Hematopoietic multipotent progenitor cell treated with erythropoietin and hydrocortisone succinate and interleukin-3 and kit ligand, for 4 days (in vitro differentiated cells): ENCODE data around the gene GPC5.
"Not testable (repeated sequence)": the region's sequence is repeated elsewhere in the genome, so short reads cannot be mapped to it uniquely, and the experiment has no call there.

Experiments
- DNase-seq: peaks from one replicate; pipeline ENCODE4 v3.0.0-alpha.2; 2015

The GPC5 gene

GRCh38 chr13:91398413-91399188 lies at the start of gene GPC5:
Gene GPC5, plus strand, starts transcription at chr13:91398621.
- peak; percentile 85 for DNase-seq

- DNase-seq, result peak; percentile 94
Measured at GRCh38 chr13:91348906-91349435, 49.5 kb upstream of the GPC5 start.

DNA sequence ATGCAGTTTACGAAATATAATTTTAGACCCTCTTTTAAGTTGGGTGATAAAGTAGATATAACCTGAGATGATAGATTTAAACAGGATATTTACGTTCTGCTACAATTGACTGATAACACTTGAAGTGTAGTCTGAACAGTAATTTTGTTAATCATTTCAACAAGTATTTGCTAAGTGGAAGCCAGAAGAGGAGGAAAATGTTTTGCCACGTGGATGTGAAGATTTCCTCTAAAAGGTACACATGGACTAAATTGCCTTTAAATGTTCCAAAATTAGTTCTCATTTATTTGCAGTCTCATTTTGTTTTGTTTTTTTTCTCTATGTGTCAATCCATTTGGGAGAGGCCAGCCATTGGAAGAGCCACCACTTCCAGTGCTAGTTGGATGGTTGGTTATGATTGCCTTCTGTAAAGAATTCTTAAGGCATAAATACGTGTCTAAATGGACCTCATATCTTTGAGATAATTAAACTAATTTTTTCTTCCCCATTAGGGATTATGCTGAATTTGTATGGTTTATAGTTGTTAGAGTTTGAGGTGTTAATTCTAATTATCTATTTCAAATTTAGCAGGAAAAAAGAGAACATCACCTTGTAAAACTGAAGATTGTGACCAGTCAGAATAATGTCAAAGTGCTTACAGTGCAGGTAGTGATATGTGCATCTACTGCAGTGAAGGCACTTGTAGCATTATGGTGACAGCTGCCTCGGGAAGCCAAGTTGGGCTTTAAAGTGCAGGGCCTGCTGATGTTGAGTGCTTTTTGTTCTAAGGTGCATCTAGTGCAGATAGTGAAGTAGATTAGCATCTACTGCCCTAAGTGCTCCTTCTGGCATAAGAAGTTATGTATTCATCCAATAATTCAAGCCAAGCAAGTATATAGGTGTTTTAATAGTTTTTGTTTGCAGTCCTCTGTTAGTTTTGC lies 48.2 kb upstream of the GPC5 start:
- no peak for DNase-seq

- DNase-seq, result no peak
Measured at GRCh38 chr13:91351123-91351522, 47.3 kb upstream of the GPC5 start.

DNA sequence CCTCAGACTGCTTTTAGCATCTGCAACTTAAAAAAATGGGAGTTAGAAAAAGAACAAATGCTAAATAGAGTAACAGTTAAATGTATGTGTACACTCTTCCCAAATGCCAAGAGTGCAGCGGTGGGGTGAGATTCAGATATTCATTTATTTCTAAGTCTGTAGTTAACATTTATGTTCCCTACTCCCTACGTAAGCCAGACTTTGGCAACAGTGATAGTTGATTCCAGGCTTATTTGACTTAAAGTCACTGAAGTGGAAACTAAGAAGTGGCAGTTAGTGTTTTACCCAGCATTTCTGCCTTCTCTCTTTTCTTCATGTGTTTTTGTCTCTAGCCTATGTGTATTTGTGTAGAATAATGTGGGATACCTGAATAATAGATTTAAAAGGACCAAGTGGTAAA lies 46.4 kb upstream of the GPC5 start:
- DNase-seq, result no peak

- DNase-seq, result not testable (repeated sequence)
Measured at GRCh38 chr13:91352891-91353290, 45.5 kb upstream of the GPC5 start.

GRCh38 chr13:91353494-91353893 lies 44.9 kb upstream of the GPC5 start:
- DNase-seq, result no peak

- no peak for DNase-seq
Measured at GRCh38 chr13:91355099-91355825, 43.2 kb upstream of the GPC5 start.

DNA sequence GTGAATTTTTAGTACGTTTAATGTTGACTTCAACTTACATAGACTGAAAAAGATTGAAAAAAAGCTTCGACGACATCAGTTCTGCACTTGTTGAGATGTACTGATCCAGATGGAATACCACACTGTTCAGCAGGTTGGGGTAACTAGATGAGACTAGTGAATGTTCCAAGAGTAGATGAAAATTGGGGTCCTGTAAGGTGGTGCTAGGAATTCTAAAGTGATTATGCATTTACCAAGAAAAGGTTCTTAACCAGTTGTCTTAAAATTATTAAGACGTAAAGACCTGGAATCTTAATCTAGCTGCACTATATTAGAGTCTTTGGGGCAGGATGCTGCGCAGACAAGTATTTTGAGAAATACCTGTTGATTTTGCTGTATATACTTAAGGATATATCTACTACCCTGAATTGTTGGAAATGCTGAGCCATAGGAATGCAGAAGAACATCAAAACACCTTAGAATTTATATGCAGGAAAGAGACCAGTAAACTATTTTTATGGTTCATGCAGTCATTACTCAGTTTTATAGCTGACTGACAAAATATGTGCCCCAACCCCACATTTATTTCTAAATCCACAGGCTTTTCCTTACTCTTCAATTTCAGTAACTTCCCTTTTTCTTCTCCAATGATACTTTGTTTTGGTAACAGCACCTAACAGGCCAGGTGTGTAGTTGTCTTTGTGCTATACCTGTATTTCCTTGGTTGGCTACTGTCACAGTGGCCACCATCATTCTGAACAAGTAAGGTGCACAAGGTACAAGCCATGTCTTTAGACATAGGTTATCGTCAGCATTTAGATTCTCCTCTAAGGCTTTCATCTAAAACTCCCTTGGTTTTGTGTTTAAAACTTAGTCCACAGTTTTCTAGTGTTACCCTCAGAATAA lies 42.4 kb upstream of the GPC5 start:
- DNase-seq, result no peak

GRCh38 chr13:91356919-91357612 lies 41.4 kb upstream of the GPC5 start:
- DNase-seq, result no peak

GRCh38 chr13:91357613-91358386 lies 40.6 kb upstream of the GPC5 start:
- no peak for DNase-seq

- peak; percentile 79 for DNase-seq
Measured at GRCh38 chr13:91358387-91358782, 40.0 kb upstream of the GPC5 start.

DNA sequence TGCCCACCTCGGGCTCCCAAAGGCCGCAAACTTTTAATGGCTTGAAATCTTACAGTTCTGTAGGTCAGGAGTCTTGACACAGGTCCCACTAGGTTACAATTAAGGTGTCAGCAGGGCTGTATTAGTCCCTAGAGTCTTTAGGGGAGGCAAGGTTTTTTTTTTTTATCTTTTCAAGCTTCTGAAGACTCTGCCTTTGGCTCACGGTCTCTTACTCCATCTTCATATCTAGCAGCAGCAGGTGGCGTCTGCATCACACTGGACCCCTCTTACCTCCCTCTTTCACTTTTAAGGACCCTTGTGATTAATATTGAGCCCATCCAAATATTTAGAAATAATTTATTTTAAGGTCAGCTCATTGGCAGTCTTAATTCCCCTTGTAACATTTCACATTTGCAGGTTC lies 39.3 kb upstream of the GPC5 start:
- peak; percentile 53 for DNase-seq

GRCh38 chr13:91359631-91360030 lies 38.8 kb upstream of the GPC5 start:
- DNase-seq, result peak; percentile 60

DNA sequence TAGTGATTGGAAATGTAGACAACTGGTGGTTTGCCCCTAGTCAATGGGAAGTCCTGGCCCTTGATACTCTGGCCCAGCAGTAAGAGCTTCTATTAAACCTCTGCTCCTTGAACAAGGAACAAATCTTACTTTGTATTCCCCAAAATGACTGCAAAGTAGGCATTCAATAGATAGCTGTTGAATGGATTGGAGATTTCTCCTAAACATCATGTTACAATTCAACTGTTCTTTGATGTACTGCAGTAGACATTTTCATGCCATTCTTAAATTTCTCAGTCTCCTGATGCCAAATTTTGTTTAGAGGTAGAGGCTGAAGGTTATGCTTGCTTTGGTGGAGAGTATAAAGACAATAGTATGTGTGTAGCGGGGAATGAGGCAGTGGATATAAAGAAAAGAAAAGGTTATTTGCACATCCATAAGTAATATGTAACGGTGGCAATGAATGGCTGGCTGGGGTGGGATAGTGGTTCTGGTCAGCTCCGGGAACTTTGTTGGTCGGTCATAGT lies 38.1 kb upstream of the GPC5 start:
- peak; percentile 27 for DNase-seq

- DNase-seq, result no peak
Measured at GRCh38 chr13:91361755-91362271, 36.6 kb upstream of the GPC5 start.

- no peak for DNase-seq
Measured at GRCh38 chr13:91362908-91363307, 35.5 kb upstream of the GPC5 start.

DNA sequence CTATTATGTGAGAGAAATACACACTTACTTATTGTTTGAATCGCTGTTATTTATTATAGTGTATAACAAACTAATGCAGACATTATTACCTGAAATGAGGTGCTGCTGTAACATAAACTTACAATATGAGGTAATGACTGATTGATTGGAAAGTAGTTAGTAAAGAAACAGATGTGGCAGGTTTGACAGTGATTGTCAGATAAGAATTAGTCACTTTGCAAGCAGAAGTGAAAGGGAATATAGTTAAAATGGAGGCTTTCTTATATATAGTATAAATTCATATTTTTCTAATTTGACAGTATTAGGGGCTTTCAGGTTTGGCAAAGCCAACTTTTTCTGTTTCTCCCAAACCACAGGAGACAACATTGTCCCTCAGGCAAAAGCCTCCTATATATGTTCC lies 30.3 kb upstream of the GPC5 start:
- DNase-seq, result no peak

DNA sequence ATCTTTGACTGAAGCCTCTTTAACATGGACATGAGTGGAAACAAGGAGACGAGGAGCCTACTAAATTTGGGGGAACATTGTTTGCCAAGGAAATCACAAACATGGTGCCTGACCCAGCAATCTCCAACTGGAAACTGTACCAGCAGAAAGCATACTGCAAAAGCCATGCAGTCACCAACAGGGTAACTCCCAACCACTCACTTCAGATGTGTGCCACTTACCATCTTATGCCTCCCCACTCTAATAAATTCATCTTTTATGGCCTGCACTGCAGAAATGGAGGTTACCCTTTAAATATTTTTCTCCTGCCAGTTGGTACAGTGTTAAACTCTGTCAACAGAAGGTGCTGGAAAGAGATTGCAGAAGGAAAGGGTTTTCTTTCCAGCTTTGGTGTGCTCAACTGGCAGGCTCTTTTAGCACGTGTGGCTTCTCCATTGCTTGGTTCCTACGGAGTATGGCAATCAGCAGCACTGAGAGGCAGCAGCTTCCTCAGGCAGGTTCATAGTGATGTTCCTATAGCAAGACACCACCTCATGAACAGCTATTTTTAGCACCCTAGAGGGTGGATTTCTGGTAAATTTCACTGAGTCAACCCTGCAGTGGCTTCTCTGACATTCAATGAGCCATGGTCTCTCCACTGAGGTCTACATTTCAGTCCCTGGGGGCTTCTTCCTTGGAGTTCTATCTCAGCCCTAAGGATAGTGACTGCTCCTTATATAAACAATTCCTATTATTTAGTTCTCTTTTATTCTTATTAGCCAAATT lies 29.6 kb upstream of the GPC5 start:
- no peak for DNase-seq
